ENCODE results near the gene TLK1. TPM values are rescaled to one million over a fixed set of nuclear protein-coding genes. Genes with fewer than 3 reads are reported as not detected.

Gene TLK1
- total and polyA plus RNA-seq, 4 donors, result 7.7 to 19.6 (median 15.6) TPM

- no peaks in the 10 kb centered on the region for H3K27me3 ChIP-seq (ENCODE audit: control insufficient read depth in 4 of 4, insufficient read depth in 4 of 4, low read length in 3 of 4)
- TF ChIP-seq, protein P1, sequence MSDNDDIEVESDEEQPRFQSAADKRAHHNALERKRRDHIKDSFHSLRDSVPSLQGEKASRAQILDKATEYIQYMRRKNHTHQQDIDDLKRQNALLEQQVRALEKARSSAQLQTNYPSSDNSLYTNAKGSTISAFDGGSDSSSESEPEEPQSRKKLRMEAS (IDR thresholded peaks at IDR 0.05), result no peak
- TF ChIP-seq CTCF (IDR thresholded peaks at IDR 0.05; ENCODE audit: low read depth, low read length, missing input control) (no peak), HNF4A (conservative IDR thresholded peaks at IDR 0.05) (no peak), EGR1 (IDR thresholded peaks at IDR 0.05; ENCODE audit: low read depth in 2 of 2) (no peak), ATF3 (IDR thresholded peaks at IDR 0.05) (no peak), FOXA2 (IDR thresholded peaks at IDR 0.05) (no peak), NR2F2 (IDR thresholded peaks at IDR 0.05) (no peak), RAD21 (IDR thresholded peaks at IDR 0.05) (no peak), HNF4G (IDR thresholded peaks at IDR 0.05) (no peak), SP1 (IDR thresholded peaks at IDR 0.05) (no peak), GABPA (IDR thresholded peaks at IDR 0.05 in 1 of 2, conservative IDR thresholded peaks at IDR 0.05 in 1 of 2) (no peak), YY1 (IDR thresholded peaks at IDR 0.05) (no peak), JUND (IDR thresholded peaks at IDR 0.05) (no peak), FOXA1 (IDR thresholded peaks at IDR 0.05) (no peak), RXRA (IDR thresholded peaks at IDR 0.05) (no peak), TAF1 (conservative IDR thresholded peaks at IDR 0.05) (no peak)
- TF ChIP-seq, protein P2, sequence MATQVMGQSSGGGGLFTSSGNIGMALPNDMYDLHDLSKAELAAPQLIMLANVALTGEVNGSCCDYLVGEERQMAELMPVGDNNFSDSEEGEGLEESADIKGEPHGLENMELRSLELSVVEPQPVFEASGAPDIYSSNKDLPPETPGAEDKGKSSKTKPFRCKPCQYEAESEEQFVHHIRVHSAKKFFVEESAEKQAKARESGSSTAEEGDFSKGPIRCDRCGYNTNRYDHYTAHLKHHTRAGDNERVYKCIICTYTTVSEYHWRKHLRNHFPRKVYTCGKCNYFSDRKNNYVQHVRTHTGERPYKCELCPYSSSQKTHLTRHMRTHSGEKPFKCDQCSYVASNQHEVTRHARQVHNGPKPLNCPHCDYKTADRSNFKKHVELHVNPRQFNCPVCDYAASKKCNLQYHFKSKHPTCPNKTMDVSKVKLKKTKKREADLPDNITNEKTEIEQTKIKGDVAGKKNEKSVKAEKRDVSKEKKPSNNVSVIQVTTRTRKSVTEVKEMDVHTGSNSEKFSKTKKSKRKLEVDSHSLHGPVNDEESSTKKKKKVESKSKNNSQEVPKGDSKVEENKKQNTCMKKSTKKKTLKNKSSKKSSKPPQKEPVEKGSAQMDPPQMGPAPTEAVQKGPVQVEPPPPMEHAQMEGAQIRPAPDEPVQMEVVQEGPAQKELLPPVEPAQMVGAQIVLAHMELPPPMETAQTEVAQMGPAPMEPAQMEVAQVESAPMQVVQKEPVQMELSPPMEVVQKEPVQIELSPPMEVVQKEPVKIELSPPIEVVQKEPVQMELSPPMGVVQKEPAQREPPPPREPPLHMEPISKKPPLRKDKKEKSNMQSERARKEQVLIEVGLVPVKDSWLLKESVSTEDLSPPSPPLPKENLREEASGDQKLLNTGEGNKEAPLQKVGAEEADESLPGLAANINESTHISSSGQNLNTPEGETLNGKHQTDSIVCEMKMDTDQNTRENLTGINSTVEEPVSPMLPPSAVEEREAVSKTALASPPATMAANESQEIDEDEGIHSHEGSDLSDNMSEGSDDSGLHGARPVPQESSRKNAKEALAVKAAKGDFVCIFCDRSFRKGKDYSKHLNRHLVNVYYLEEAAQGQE (IDR thresholded peaks at IDR 0.05), result no peak
- TF ChIP-seq, protein P3, sequence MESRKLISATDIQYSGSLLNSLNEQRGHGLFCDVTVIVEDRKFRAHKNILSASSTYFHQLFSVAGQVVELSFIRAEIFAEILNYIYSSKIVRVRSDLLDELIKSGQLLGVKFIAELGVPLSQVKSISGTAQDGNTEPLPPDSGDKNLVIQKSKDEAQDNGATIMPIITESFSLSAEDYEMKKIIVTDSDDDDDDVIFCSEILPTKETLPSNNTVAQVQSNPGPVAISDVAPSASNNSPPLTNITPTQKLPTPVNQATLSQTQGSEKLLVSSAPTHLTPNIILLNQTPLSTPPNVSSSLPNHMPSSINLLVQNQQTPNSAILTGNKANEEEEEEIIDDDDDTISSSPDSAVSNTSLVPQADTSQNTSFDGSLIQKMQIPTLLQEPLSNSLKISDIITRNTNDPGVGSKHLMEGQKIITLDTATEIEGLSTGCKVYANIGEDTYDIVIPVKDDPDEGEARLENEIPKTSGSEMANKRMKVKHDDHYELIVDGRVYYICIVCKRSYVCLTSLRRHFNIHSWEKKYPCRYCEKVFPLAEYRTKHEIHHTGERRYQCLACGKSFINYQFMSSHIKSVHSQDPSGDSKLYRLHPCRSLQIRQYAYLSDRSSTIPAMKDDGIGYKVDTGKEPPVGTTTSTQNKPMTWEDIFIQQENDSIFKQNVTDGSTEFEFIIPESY (IDR thresholded peaks at IDR 0.05), result no peak
- peaks cover 5 to 33% (median 13%) of the 10 kb centered on the region in 4 donors for H3K4me1 ChIP-seq (ENCODE audit: control insufficient read depth in 4 of 4, insufficient read depth in 4 of 4, low read length in 3 of 4)
- 87% methylated on average over 5 of the region's 5 CpGs for WGBS
- DNase-seq (ENCODE audit: low spot score), result no peak
- H3K9me3 ChIP-seq (ENCODE audit: control insufficient read depth in 4 of 4, low read length in 3 of 4), result no peaks in the 10 kb centered on the region
- H3K4me3 ChIP-seq (ENCODE audit: low read depth in 1 of 3, low read length in 3 of 3), result no peak overlapping the region
- no peaks in the 10 kb centered on the region for H3K36me3 ChIP-seq (ENCODE audit: control insufficient read depth in 4 of 4, insufficient read depth in 3 of 4, low read depth in 1 of 4, low read length in 3 of 4)
- no peak overlapping the region for H3K27ac ChIP-seq (ENCODE audit: low read depth in 1 of 2, low read length in 2 of 2)
- H3K9ac ChIP-seq (ENCODE audit: low read depth in 1 of 2, low read length in 2 of 2), result no peak overlapping the region
Measured at GRCh38 chr2:171088057-171088834, 72.4 kb downstream of the TLK1 start.
